Measurements from ENCODE around the gene CD6. TPM values are rescaled to one million over a fixed set of nuclear protein-coding genes. Genes with fewer than 3 reads are reported as not detected.

The CD6 gene
- total and polyA plus RNA-seq, 4 experiments from 2014 or later = 281 to 428 (median 356) TPM

DNA sequence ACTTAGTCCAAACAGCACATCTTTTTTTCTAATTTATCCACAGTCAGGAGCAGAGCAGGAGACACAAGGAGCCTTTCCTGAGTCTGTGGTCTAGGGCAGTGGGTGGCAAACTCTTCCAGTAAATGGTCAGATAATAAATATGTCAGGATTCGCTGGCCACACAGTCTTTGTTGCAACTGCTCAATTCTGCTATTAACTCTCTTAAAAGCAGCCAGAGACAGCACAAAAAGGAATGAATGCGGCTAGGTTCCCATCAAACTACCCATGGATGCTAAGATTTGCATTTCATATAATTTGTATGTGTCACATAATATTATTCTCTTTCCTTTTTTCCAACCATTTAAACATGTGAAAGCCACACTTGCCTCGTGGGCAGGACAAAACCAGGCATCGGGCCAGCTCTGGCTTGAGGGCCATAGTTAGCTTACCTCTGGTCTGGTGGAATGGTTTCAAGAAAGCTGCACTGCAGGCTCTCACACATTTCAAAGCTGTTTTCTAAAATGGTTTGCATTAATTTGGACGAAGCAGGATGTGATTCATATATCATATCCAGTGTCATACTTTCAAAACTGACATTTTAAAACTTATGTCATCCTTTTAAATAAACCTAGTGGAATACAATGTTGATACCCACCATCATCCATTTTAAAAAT, 66.1 kb downstream of the CD6 start:
- H3K27me3 Mint-ChIP-seq = no peaks in the 10 kb centered on the region
- peaks cover 62% of the 10 kb centered on the region for H3K4me1 ChIP-seq (ENCODE audit: insufficient read depth, low read length)
- H3K36me3 ChIP-seq (ENCODE audit: insufficient read depth, low read length) = no peaks in the 10 kb centered on the region
- no peaks in the 10 kb centered on the region for H3K9me3 ChIP-seq (ENCODE audit: control insufficient read depth in 1 of 2, low read length in 2 of 2)
- H3K4me3 Mint-ChIP-seq = peak overlapping the region in 2 of 8 donors; percentile 24 to 61
- intact Hi-C loops (cut with micrococcal nuclease) = no loop called here
- no peaks in the 10 kb centered on the region for H3K9me3 Mint-ChIP-seq
- DNase-seq = no peak
- ChIA-PET POLR2A (ENCODE audit: partially characterized antibody) (interaction anchor here (0.7 to 24.4 kb wide), 7 partner anchors 17 to 92 kb away, joined by 3 to 1022 read pairs (median 5); partner anchors contain the start of gene CD5), CTCF (ENCODE audit: partially characterized antibody) (interaction anchor here (1.0 kb wide), 1 partner anchor 60 kb away, joined by 3 read pairs; no protein-coding TSS in a partner anchor)
- peak overlapping the region in 4 of 7 donors; percentile 19 to 84 (median 69) for H3K27ac Mint-ChIP-seq
- H3K36me3 Mint-ChIP-seq = peaks cover 4 to 33% of the 10 kb centered on the region in 2 donors
- H3K4me1 Mint-ChIP-seq = peaks cover 36 to 72% (median 53%) of the 10 kb centered on the region in 4 donors
- H3K4me3 ChIP-seq (ENCODE audit: low read length in 2 of 2) = no peak overlapping the region
- H3K27me3 ChIP-seq (ENCODE audit: insufficient read depth, low read length) = no peaks in the 10 kb centered on the region
- H3K27ac ChIP-seq (ENCODE audit: low read depth, low read length) = no peak overlapping the region

DNA sequence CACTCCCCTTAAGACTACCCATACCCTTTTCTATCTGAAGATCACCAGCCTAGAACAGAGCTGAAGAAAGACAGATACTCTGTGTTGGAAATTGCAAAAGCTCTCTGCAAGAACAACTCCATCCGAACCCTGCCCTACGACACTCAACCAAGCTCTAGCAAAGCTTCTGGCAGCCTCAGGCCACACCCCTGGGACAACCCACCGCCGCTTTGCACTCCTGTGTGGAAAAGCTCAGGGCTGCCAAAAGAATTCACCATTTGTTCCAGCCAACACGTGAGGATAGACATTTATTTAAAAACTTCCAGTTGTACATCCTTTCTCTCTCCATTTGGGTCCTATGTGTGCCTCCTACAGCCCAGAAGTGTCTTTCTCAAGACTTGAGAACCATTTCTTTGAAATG, 68.4 kb downstream of the CD6 start:
- POLR2A ChIA-PET (ENCODE audit: partially characterized antibody) = interaction anchor here (1.0 to 24.4 kb wide), 11 partner anchors 9 to 73 kb away, joined by 3 to 1022 read pairs (median 55); partner anchors contain the start of gene CD5
- peak overlapping the region in 7 of 8 donors; percentile 22 to 76 (median 44) for H3K4me3 Mint-ChIP-seq
- H3K4me1 Mint-ChIP-seq = peaks cover 41 to 63% (median 53%) of the 10 kb centered on the region in 4 donors
- peaks cover 73% of the 10 kb centered on the region for H3K4me1 ChIP-seq (ENCODE audit: insufficient read depth, low read length)
- peak overlapping the region; percentile 85 for H3K27ac ChIP-seq (ENCODE audit: low read depth, low read length)
- H3K9me3 ChIP-seq (ENCODE audit: control insufficient read depth in 1 of 2, low read length in 2 of 2) = no peaks in the 10 kb centered on the region
- H3K9me3 Mint-ChIP-seq = peaks cover 0 to 2% (median 0%) of the 10 kb centered on the region in 8 donors
- H3K36me3 Mint-ChIP-seq = peaks cover 0 to 24% of the 10 kb centered on the region in 2 donors
- intact Hi-C loops (cut with micrococcal nuclease) = no loop called here
- no peaks in the 10 kb centered on the region for H3K36me3 ChIP-seq (ENCODE audit: insufficient read depth, low read length)
- peak overlapping the region; percentile 91 to 100 (median 98) for H3K27ac Mint-ChIP-seq
- no peak overlapping the region for H3K4me3 ChIP-seq (ENCODE audit: low read length in 2 of 2)
- no peaks in the 10 kb centered on the region for H3K27me3 Mint-ChIP-seq
- no peaks in the 10 kb centered on the region for H3K27me3 ChIP-seq (ENCODE audit: insufficient read depth, low read length)
- CTCF ChIA-PET (ENCODE audit: partially characterized antibody) = interaction anchor here (1.4 to 6.4 kb wide), 6 partner anchors 8 to 89 kb away, joined by 3 to 54 read pairs (median 10); no protein-coding TSS in a partner anchor
- DNase-seq = no peak

DNA sequence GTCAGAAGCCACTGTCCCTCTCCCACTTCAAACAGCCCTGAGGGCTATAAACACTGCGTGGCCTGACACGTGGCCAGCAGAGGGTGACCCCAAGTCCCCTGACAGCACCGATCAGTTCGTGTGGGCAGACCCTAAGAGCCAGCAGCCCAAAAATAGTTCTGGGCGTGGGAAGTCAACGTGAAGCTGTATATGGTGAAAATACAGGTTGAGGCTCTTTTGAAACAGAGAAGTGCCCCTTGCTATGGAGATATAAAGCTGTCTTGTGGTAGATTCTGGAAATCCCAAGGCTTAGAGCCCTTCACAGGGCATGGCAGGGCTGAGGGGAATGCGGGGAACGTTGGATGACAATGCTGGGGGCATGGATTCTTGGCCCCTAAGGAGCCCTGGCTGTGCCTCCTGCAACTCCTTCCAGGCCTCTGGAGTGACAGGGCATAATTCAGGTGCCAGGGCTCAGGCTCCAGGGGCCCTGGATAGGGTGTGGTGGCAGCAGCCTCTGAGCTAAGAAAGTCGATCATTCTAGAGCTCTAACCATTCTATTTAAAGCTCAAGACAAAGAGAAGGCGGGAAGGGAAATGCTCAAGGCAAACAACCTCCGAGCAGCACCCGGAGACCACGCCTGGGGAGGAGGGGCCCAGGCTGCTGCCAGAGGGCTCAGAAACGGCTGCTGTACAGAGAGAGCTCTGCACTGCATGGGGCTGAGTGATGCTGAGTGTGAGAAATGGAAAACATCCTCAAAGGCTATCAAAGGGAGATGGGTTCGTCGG, 70.5 kb downstream of the CD6 start:
- CTCF ChIA-PET (ENCODE audit: partially characterized antibody) = interaction anchor here (0.6 to 6.4 kb wide), 34 partner anchors 10 to 145 kb away, joined by 3 to 54 read pairs (median 5); partner anchors contain the start of gene CD5
- Histone ChIP-seq H3K4me3 (ENCODE audit: low read length in 2 of 2) (peak overlapping the region in 1 of 2 donors; percentile 54), H3K27ac (ENCODE audit: low read depth, low read length) (peak overlapping the region; percentile 85)

DNA sequence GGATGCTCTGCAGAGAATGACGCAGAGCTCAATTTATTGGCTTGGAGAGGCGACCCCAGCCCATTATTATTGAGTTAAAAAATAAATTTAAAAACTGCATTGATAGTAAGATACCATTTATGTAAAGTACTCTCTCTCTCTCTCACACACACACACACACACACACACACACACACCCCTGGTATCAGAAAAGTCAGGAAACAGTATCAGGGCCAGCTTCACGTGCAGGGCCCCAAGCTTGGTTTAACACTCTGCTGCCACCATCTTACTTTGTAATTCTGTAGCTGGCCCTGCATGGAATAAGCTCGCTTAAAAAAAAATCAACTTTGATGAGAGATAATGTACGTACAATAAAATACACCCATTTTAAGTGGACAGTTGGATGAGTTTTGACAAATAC, 71.1 kb downstream of the CD6 start:
- H3K9me3 ChIP-seq (ENCODE audit: control insufficient read depth in 1 of 2, low read length in 2 of 2) = no peaks in the 10 kb centered on the region
- no peaks in the 10 kb centered on the region for H3K36me3 ChIP-seq (ENCODE audit: insufficient read depth, low read length)
- Mint-ChIP-seq H3K27me3 (no peaks in the 10 kb centered on the region), H3K9me3 (peaks cover 0 to 2% (median 0%) of the 10 kb centered on the region in 8 donors), H3K4me3 (peak overlapping the region; percentile 83 to 94 (median 87)), H3K4me1 (peaks cover 35 to 66% (median 43%) of the 10 kb centered on the region in 4 donors), H3K27ac (peak overlapping the region; percentile 95 to 100 (median 99)), H3K36me3 (peaks cover 0 to 18% of the 10 kb centered on the region in 2 donors)
- peak overlapping the region; percentile 4 to 42 for H3K4me3 ChIP-seq (ENCODE audit: low read length in 2 of 2)
- no peaks in the 10 kb centered on the region for H3K27me3 ChIP-seq (ENCODE audit: insufficient read depth, low read length)
- ChIA-PET POLR2A (ENCODE audit: partially characterized antibody) (interaction anchor here (0.7 to 24.4 kb wide), 32 partner anchors 11 to 641 kb away, joined by 3 to 1022 read pairs (median 8); partner anchors contain the start of genes CD5, PRPF19 and TMEM109), CTCF (ENCODE audit: partially characterized antibody) (interaction anchor here (0.6 to 6.4 kb wide), 34 partner anchors 9 to 145 kb away, joined by 3 to 54 read pairs (median 5); partner anchors contain the start of gene CD5)
- intact Hi-C loops (cut with micrococcal nuclease) = loop anchor here (1.0 to 2.0 kb wide), 6 partner anchors 16 to 60 kb away; partner anchors contain the start of gene CD5
- peak overlapping the region; percentile 85 for H3K27ac ChIP-seq (ENCODE audit: low read depth, low read length)
- DNase-seq = no peak
- H3K4me1 ChIP-seq (ENCODE audit: insufficient read depth, low read length) = peaks cover 61% of the 10 kb centered on the region

More for the DNA sequence above, 70.5 kb downstream of the CD6 start:
- Histone ChIP-seq H3K9me3 (ENCODE audit: control insufficient read depth in 1 of 2, low read length in 2 of 2) (no peaks in the 10 kb centered on the region), H3K4me1 (ENCODE audit: insufficient read depth, low read length) (peaks cover 61% of the 10 kb centered on the region), H3K36me3 (ENCODE audit: insufficient read depth, low read length) (no peaks in the 10 kb centered on the region), H3K27me3 (ENCODE audit: insufficient read depth, low read length) (no peaks in the 10 kb centered on the region)
- intact Hi-C loops (cut with micrococcal nuclease) = loop anchor here (1.0 to 2.0 kb wide), 6 partner anchors 16 to 61 kb away; partner anchors contain the start of gene CD5
- Mint-ChIP-seq H3K9me3 (peaks cover 0 to 2% (median 0%) of the 10 kb centered on the region in 8 donors), H3K36me3 (peaks cover 0 to 20% of the 10 kb centered on the region in 2 donors), H3K27me3 (no peaks in the 10 kb centered on the region), H3K27ac (peak overlapping the region; percentile 95 to 100 (median 99)), H3K4me1 (peaks cover 35 to 66% (median 44%) of the 10 kb centered on the region in 4 donors), H3K4me3 (peak overlapping the region; percentile 83 to 94 (median 87))
- POLR2A ChIA-PET (ENCODE audit: partially characterized antibody) = interaction anchor here (0.7 to 24.4 kb wide), 32 partner anchors 10 to 642 kb away, joined by 3 to 1022 read pairs (median 8); partner anchors contain the start of genes CD5, PRPF19 and TMEM109
- DNase-seq = peak; percentile 89 to 95 (median 93)

DNA sequence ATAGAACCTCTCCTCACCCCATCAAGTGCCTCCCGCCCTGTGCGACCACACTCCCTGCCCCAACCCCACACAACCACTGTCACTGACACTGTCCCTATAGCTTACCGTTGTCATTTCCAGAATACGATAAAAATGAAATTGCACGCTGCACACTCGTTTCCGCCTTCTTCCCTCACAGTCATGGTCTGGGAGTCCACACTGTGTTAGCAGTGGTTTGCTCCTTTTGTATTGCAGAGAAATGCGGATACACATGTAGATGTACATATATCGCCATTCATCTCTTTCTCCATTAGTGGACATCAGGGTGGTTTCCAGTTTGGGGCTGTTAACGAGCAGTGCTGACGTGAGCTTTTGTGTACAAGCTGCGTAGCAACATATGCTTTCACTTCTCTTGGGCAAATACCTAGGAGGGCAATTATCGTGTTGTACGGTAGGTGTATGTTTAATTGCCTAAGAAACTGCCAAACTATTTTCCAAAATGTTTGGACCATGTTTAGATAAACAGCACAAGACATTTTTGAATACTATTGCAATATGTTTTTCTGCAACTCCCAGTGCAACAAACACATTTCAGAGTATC, 71.6 kb downstream of the CD6 start:
- intact Hi-C loops (cut with micrococcal nuclease) = loop anchor here (1.0 to 2.0 kb wide), 6 partner anchors 17 to 60 kb away; partner anchors contain the start of gene CD5
- POLR2A ChIA-PET (ENCODE audit: partially characterized antibody) = interaction anchor here (1.0 to 24.4 kb wide), 28 partner anchors 11 to 129 kb away, joined by 3 to 1022 read pairs (median 18); partner anchors contain the start of genes CD5 and TMEM109
- Mint-ChIP-seq H3K27ac (peak overlapping the region; percentile 95 to 100 (median 99)), H3K4me3 (peak overlapping the region; percentile 83 to 94 (median 87)), H3K4me1 (peaks cover 37 to 66% (median 44%) of the 10 kb centered on the region in 4 donors), H3K36me3 (peaks cover 3 to 14% of the 10 kb centered on the region in 2 donors), H3K27me3 (no peaks in the 10 kb centered on the region), H3K9me3 (peaks cover 0 to 2% (median 0%) of the 10 kb centered on the region in 8 donors)
- Histone ChIP-seq H3K27ac (ENCODE audit: low read depth, low read length) (peak overlapping the region; percentile 85), H3K27me3 (ENCODE audit: insufficient read depth, low read length) (no peaks in the 10 kb centered on the region), H3K4me1 (ENCODE audit: insufficient read depth, low read length) (peaks cover 61% of the 10 kb centered on the region), H3K36me3 (ENCODE audit: insufficient read depth, low read length) (no peaks in the 10 kb centered on the region), H3K4me3 (ENCODE audit: low read length in 2 of 2) (peak overlapping the region; percentile 4 to 42), H3K9me3 (ENCODE audit: control insufficient read depth in 1 of 2, low read length in 2 of 2) (no peaks in the 10 kb centered on the region)
- CTCF ChIA-PET (ENCODE audit: partially characterized antibody) = interaction anchor here (0.9 to 6.4 kb wide), 26 partner anchors 11 to 144 kb away, joined by 3 to 54 read pairs (median 6); partner anchors contain the start of gene CD5
- DNase-seq = peak; percentile 54 to 86 (median 63)

DNA sequence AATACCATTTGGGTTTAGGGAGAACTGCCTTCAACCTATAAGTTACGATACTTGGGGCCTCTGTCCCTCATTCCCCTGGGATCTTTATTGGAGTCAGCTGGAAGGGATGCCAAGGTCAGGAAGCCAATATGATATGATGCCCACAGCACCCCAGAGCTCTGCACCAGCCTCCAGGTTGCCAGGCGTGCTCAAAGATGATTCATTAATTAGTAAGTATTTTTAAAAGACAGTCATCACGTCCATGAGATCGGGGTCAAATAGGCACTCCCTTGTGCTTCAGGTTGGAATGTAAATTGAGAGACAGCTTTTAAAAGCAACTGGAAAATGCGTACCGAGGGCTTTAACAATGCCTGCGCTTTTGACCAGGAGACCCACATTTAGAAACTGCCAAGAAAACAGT, 73.8 kb downstream of the CD6 start:
- Mint-ChIP-seq H3K4me1 (peaks cover 42 to 77% (median 54%) of the 10 kb centered on the region in 4 donors), H3K9me3 (peaks cover 0 to 3% (median 0%) of the 10 kb centered on the region in 8 donors), H3K27ac (peak overlapping the region in 5 of 7 donors; percentile 26 to 88 (median 42)), H3K36me3 (peaks cover 6% of the 10 kb centered on the region in 2 donors), H3K27me3 (no peaks in the 10 kb centered on the region), H3K4me3 (peak overlapping the region in 1 of 8 donors; percentile 54)
- H3K9me3 ChIP-seq (ENCODE audit: control insufficient read depth in 1 of 2, low read length in 2 of 2) = no peaks in the 10 kb centered on the region
- no peaks in the 10 kb centered on the region for H3K27me3 ChIP-seq (ENCODE audit: insufficient read depth, low read length)
- intact Hi-C loops (cut with micrococcal nuclease) = no loop called here
- peaks cover 59% of the 10 kb centered on the region for H3K4me1 ChIP-seq (ENCODE audit: insufficient read depth, low read length)
- no peak overlapping the region for H3K27ac ChIP-seq (ENCODE audit: low read depth, low read length)
- POLR2A ChIA-PET (ENCODE audit: partially characterized antibody) = interaction anchor here (0.9 to 24.4 kb wide), 9 partner anchors 9 to 68 kb away, joined by 3 to 1022 read pairs (median 88); partner anchors contain the start of gene CD5
- no peak overlapping the region for H3K4me3 ChIP-seq (ENCODE audit: low read length in 2 of 2)
- no peaks in the 10 kb centered on the region for H3K36me3 ChIP-seq (ENCODE audit: insufficient read depth, low read length)
- CTCF ChIA-PET (ENCODE audit: partially characterized antibody) = interaction anchor here (1.0 to 1.9 kb wide), 6 partner anchors 17 to 130 kb away, joined by 3 to 4 read pairs (median 4); no protein-coding TSS in a partner anchor
- DNase-seq = no peak

Measured in CD4-positive, alpha-beta memory T cell (primary cell).